ENCODE measurements around the gene CCDC92B. TPM values are rescaled to one million over a fixed set of nuclear protein-coding genes. Genes with fewer than 3 reads are reported as not detected.
"Not testable (repeated sequence)": the region's sequence is repeated elsewhere in the genome, so short reads cannot be mapped to it uniquely, and the experiment has no call there.

CCDC92B gene
- not detected in 2 replicates for total RNA-seq (2014; rRNA removed; shearing (Covaris generic))

GRCh38 chr17:2749058-2749783 lies at the start of gene CCDC92B:
Gene CCDC92B (minus strand): TSS chr17:2749652. CDS start chr17:2735145, 14,507 bp downstream.
- DNase-seq (ENCODE audit: low spot score): no peak

GRCh38 chr17:2798678-2799077 lies 49.2 kb upstream of the CCDC92B start:
- DNase-seq (ENCODE audit: low spot score): no peak

GRCh38 chr17:2798188-2798587 lies 48.7 kb upstream of the CCDC92B start:
- DNase-seq (ENCODE audit: low spot score): no peak

GRCh38 chr17:2797637-2798036 lies 48.2 kb upstream of the CCDC92B start:
- no peak for DNase-seq (ENCODE audit: low spot score)

GRCh38 chr17:2797226-2797625 lies 47.8 kb upstream of the CCDC92B start:
- no peak for DNase-seq (ENCODE audit: low spot score)

GRCh38 chr17:2796164-2797125 lies 47.0 kb upstream of the CCDC92B start, which contains the start of gene RAP1GAP2:
Gene RAP1GAP2 (plus strand): TSS chr17:2796438. CDS start chr17:2796528, 90 bp downstream.
- DNase-seq (ENCODE audit: low spot score): no peak

- DNase-seq (ENCODE audit: low spot score): no peak
Measured at GRCh38 chr17:2795441-2796163, 46.1 kb upstream of the CCDC92B start.

GRCh38 chr17:2794111-2794803 lies 44.8 kb upstream of the CCDC92B start:
- no peak for DNase-seq (ENCODE audit: low spot score)

GRCh38 chr17:2792366-2793169 lies 43.1 kb upstream of the CCDC92B start:
- DNase-seq (ENCODE audit: low spot score): no peak

GRCh38 chr17:2789700-2790099 lies 40.2 kb upstream of the CCDC92B start:
- DNase-seq (ENCODE audit: low spot score): no peak

GRCh38 chr17:2786176-2786881 lies 36.9 kb upstream of the CCDC92B start:
- peak; percentile 78 for DNase-seq (ENCODE audit: low spot score)

- DNase-seq (ENCODE audit: low spot score): not testable (repeated sequence)
Measured at GRCh38 chr17:2785376-2785775, 35.9 kb upstream of the CCDC92B start.

GRCh38 chr17:2784864-2785263 lies 35.4 kb upstream of the CCDC92B start:
- no peak for DNase-seq (ENCODE audit: low spot score)

- no peak for DNase-seq (ENCODE audit: low spot score)
Measured at GRCh38 chr17:2783310-2784030, 34.0 kb upstream of the CCDC92B start.

GRCh38 chr17:2782055-2782454 lies 32.6 kb upstream of the CCDC92B start:
- DNase-seq (ENCODE audit: low spot score): no peak

GRCh38 chr17:2781598-2781997 lies 32.1 kb upstream of the CCDC92B start:
- DNase-seq (ENCODE audit: low spot score): not testable (repeated sequence)

GRCh38 chr17:2780931-2781454 lies 31.5 kb upstream of the CCDC92B start:
- DNase-seq (ENCODE audit: low spot score): no peak

GRCh38 chr17:2780256-2780655 lies 30.8 kb upstream of the CCDC92B start:
- DNase-seq (ENCODE audit: low spot score): no peak

GRCh38 chr17:2779545-2779944 lies 30.1 kb upstream of the CCDC92B start:
- no peak for DNase-seq (ENCODE audit: low spot score)

Measured in H4 (cell line).